ENCODE measurements around the gene KCNG4. TPM values are rescaled to one million over a fixed set of nuclear protein-coding genes. Genes with fewer than 3 reads are reported as not detected.
"Not testable (repeated sequence)": the region's sequence is repeated elsewhere in the genome, so short reads cannot be mapped to it uniquely, and the experiment has no call there.

The KCNG4 gene
- polyA plus RNA-seq, 1 experiment, result not detected

DNA sequence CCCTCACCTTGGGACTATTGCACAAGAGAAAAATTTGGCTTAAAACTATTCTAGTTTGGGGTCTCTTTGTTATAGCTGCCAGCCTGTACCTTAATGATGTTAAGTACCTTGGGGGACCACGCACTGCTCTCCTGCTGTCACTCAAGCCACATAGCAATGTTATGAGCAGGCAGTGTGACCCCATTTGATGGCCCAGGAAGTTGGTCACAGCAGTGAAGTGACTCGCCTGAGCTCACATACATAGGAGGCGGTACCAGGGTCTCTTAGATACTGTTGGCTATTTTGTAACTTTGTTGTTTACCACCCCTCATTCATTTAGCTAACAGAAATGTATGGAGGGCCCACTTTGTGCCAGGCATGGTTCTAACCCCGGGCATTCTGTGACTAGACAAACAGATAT is 16.4 kb downstream of the KCNG4 start:
- TF ChIP-seq, protein P1, sequence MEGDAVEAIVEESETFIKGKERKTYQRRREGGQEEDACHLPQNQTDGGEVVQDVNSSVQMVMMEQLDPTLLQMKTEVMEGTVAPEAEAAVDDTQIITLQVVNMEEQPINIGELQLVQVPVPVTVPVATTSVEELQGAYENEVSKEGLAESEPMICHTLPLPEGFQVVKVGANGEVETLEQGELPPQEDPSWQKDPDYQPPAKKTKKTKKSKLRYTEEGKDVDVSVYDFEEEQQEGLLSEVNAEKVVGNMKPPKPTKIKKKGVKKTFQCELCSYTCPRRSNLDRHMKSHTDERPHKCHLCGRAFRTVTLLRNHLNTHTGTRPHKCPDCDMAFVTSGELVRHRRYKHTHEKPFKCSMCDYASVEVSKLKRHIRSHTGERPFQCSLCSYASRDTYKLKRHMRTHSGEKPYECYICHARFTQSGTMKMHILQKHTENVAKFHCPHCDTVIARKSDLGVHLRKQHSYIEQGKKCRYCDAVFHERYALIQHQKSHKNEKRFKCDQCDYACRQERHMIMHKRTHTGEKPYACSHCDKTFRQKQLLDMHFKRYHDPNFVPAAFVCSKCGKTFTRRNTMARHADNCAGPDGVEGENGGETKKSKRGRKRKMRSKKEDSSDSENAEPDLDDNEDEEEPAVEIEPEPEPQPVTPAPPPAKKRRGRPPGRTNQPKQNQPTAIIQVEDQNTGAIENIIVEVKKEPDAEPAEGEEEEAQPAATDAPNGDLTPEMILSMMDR (IDR thresholded peaks at IDR 0.05; ENCODE audit: low read depth, low read length), result no peak
- H3K9me3 ChIP-seq (ENCODE audit: control insufficient read depth, insufficient read depth, low read length), result no peaks in the 10 kb centered on the region
- POLR2A ChIA-PET, result no interaction called here
- no peak for DNase-seq (ENCODE audit: low read depth, low spot score)
- H3K27me3 ChIP-seq (ENCODE audit: control insufficient read depth, insufficient read depth, low read length), result peaks cover 6% of the 10 kb centered on the region
- no peak overlapping the region for H3K4me3 ChIP-seq (ENCODE audit: low read depth, low read length)
- CTCF ChIA-PET, result interaction anchor here (0.9 to 1.6 kb wide), 4 partner anchors 38 to 261 kb away, joined by 3 to 4 read pairs (median 4); no protein-coding TSS in a partner anchor
- no peak overlapping the region for H3K27ac ChIP-seq (ENCODE audit: low read depth, low read length)

DNA sequence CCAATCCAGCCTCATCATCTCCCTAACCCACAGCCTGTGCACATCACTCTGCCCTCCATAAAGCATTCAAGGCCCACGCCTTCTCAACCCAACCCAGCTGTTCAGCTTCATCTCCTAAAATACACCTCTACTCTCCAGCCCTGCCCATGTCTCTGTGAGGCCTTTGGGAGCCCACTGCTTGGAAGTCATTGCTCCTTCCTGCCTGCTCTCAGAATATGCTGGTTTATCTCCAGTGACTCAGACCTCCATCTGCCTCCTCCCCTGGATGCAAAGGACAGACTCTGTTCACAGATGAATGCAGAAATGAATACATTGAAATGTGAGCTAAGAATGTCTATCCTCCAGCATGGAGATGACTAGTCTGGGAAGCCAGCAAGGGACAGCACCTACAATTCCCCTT is 19.0 kb downstream of the KCNG4 start:
- Histone ChIP-seq H3K27me3 (ENCODE audit: control insufficient read depth, insufficient read depth, low read length) (peaks cover 14% of the 10 kb centered on the region), H3K4me3 (ENCODE audit: low read depth, low read length) (no peak overlapping the region), H3K27ac (ENCODE audit: low read depth, low read length) (no peak overlapping the region), H3K9me3 (ENCODE audit: control insufficient read depth, insufficient read depth, low read length) (no peaks in the 10 kb centered on the region)
- CTCF ChIA-PET, result no interaction called here
- TF ChIP-seq, protein P1 (IDR thresholded peaks at IDR 0.05; ENCODE audit: low read depth, low read length), result no peak
- POLR2A ChIA-PET, result no interaction called here
- DNase-seq (ENCODE audit: low read depth, low spot score), result no peak

DNA sequence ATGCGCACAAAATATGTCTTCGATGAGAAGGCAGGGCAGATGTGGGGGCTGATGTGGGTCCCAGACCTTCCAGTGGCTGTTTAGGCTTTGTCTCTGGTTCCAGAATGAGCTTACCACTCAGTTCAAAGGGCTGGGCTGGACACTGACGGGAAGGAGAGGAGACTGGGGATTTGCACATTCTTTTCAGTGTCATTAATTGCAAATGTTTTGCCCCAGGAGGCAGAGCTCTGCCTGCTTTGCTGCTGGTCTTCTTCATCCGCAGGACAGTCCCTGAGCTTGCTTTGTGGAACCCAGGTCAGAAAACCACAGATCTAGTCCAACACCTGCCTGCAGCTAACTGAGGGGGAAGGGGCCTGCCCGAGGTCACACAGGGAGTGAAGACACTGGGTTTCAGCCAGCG is 20.9 kb downstream of the KCNG4 start:
- DNase-seq (ENCODE audit: low read depth, low spot score), result no peak
- Histone ChIP-seq H3K4me3 (ENCODE audit: low read depth, low read length) (no peak overlapping the region), H3K27ac (ENCODE audit: low read depth, low read length) (no peak overlapping the region), H3K27me3 (ENCODE audit: control insufficient read depth, insufficient read depth, low read length) (peaks cover 19% of the 10 kb centered on the region), H3K9me3 (ENCODE audit: control insufficient read depth, insufficient read depth, low read length) (no peaks in the 10 kb centered on the region)
- TF ChIP-seq, protein P1 (IDR thresholded peaks at IDR 0.05; ENCODE audit: low read depth, low read length), result no peak
- POLR2A ChIA-PET, result no interaction called here
- CTCF ChIA-PET, result interaction anchor here (2.1 kb wide), 1 partner anchor 32 kb away, joined by 4 read pairs; no protein-coding TSS in a partner anchor

DNA sequence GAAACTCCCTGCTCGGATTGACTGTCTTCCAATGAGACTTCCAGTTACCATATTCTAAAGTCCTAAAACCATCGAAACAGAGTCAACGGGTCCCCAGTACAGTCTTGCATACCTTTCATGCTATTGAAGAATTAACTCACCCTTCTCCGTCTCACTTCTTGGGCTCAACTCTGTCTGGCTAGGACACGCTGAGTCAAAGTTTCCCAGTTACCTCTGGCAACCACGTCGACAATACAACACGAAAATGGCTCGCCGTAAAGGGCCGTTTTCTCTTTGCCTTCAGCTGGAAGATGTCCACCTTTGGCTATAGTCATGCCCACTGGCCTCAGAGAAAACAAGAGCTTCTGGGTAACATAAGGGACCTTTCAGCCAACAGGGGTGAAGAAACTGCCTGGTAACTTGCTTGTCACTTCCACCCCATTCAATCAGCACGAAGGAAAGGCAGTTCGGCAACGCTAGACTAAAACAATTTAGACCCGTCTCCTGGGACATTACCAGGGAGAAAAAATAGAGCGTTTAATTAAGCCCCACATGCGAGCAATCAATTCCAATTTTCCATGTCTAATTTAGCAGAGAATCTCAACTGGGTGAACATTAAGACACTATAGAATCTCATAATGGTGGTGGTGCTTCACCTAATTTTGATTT is 21.5 kb downstream of the KCNG4 start:
- POLR2A ChIA-PET, result no interaction called here
- TF ChIP-seq, protein P1 (IDR thresholded peaks at IDR 0.05; ENCODE audit: low read depth, low read length), result no peak
- CTCF ChIA-PET, result interaction anchor here (2.1 kb wide), 1 partner anchor 31 kb away, joined by 4 read pairs; no protein-coding TSS in a partner anchor
- H3K27me3 ChIP-seq (ENCODE audit: control insufficient read depth, insufficient read depth, low read length), result peaks cover 19% of the 10 kb centered on the region
- H3K27ac ChIP-seq (ENCODE audit: low read depth, low read length), result no peak overlapping the region
- H3K4me3 ChIP-seq (ENCODE audit: low read depth, low read length), result no peak overlapping the region
- no peaks in the 10 kb centered on the region for H3K9me3 ChIP-seq (ENCODE audit: control insufficient read depth, insufficient read depth, low read length)
- no peak for DNase-seq (ENCODE audit: low read depth, low spot score)

DNA sequence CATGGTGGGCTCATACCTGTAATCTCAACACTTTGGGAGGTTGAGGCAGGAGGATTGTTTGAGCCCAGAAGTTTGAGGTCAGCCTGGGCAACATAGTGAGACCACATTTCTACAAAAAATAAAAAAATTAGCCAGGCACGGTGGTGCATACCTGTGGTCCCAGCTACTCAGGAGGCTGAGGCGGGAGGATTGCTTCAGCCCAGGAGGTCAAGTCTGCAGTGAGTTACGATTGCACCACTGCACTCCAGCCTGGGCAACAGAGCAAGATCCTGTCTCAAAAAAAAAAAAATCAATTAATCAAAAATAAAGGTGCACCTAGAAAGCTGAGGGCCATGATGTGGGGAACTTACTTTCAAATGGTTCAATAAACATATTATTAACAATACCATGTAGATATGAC is 23.7 kb downstream of the KCNG4 start:
- DNase-seq (ENCODE audit: low read depth, low spot score); H3K9me3 ChIP-seq (ENCODE audit: control insufficient read depth, insufficient read depth, low read length); H3K4me3 ChIP-seq (ENCODE audit: low read depth, low read length); H3K27ac ChIP-seq (ENCODE audit: low read depth, low read length); POLR2A ChIA-PET: not testable (repeated sequence)
- H3K27me3 ChIP-seq (ENCODE audit: control insufficient read depth, insufficient read depth, low read length), result peaks cover 20% of the 10 kb centered on the region
- CTCF ChIA-PET, result interaction anchor here (1.2 to 1.5 kb wide), 2 partner anchors 29 to 61 kb away, joined by 3 to 6 read pairs; partner anchors contain the start of gene TAF1C
